Activated CD8-positive, alpha-beta T cell treated with anti-CD3 and anti-CD28 coated beads for 36 hours (primary cell): Measurements from ENCODE around the gene C2CD5. TPM values are rescaled to one million over a fixed set of nuclear protein-coding genes. Genes with fewer than 3 reads are reported as not detected.

Source experiments
- ATAC-seq: fragments of 200-7000 bp; cut with Tn5 transposase; one replicate; pipeline ENCODE4 v1.10.0; 2021; ENCODE audit warnings: mild to moderate bottlenecking, moderate library complexity
- CTCF ChIA-PET: fragments of 350-600 bp; sonication (Branson Sonifier 250); formaldehyde crosslinking; loops from one replicate; lab custom pipeline; 2021; ENCODE audit warnings: antibody characterized with exemption; lab: Charles Lee
- POLR2A ChIA-PET: fragments of 350-600 bp; sonication (Branson Sonifier 250); formaldehyde crosslinking; loops from one replicate; lab custom pipeline; 2021; ENCODE audit warnings: antibody characterized with exemption; lab: Charles Lee
- DNase-seq: peaks from one replicate; pipeline ENCODE4 v3.0.0-alpha.2; 2020
- H3K27ac Mint-ChIP-seq: one replicate; pipeline ENCODE4 v1.8.0; 2021; ENCODE audit warnings: mild to moderate bottlenecking, mixed read lengths
- H3K27me3 Mint-ChIP-seq: one replicate; pipeline ENCODE4 v1.8.0; 2021; ENCODE audit warnings: mixed read lengths
- H3K36me3 Mint-ChIP-seq: one replicate; pipeline ENCODE4 v1.8.0; 2021; ENCODE audit warnings: low read depth, mixed read lengths
- H3K4me1 Mint-ChIP-seq: one replicate; pipeline ENCODE4 v1.8.0; 2021; ENCODE audit warnings: low read depth, mixed read lengths
- H3K4me3 Mint-ChIP-seq: one replicate; pipeline ENCODE4 v1.8.0; 2021; ENCODE audit warnings: mild to moderate bottlenecking, moderate library complexity, mixed read lengths
- H3K9me3 Mint-ChIP-seq: one replicate; pipeline ENCODE4 v1.8.0; 2021; ENCODE audit warnings: mixed read lengths
- intact Hi-C: fragments of 100-400 bp; cut with micrococcal nuclease; formaldehyde crosslinking; loops from one replicate; pipeline ENCODE4 v1.10.0; 2022
- total RNA-seq, 2 experiments: library from RNA; stranded (reverse); gene quantifications; one replicate each; pipeline ENCODE4 v1.2.3, GENCODE V29; 2021
- TF ChIP-seq, protein P1 (sequence below): fragments of 200-600 bp; IDR thresholded peaks from one replicate; pipeline ENCODE4 v1.8.0; 2022; ENCODE audit warnings: antibody characterized with exemption, mild to moderate bottlenecking

Gene C2CD5
- total RNA-seq, 2 experiments from 2014 or later, result 32.4 to 34.1 TPM

DNA sequence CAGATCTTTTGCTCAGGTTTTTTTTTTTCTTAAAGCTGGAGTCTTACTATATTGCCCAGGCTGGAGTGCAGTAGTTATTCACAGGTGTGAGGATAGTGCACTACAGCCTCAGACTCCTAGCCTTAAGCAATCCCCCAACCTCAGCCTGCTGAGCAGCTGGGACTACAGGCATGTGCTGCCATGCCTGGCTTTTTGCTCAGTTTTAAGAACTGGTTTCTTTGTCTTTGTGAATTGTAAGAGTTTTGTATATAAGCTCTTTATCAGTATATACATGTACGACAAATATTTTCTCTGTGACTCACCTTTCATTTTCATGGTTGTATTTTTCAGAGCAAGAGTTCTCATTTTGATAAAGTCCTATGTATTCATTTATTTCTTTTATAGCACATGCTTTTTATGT is 33.3 kb upstream of the C2CD5 start:
- H3K27me3 Mint-ChIP-seq, result peaks cover 1% of the 10 kb centered on the region
- ChIA-PET CTCF (no interaction called here), POLR2A (no interaction called here)
- ATAC-seq, result no peak
- no peaks in the 10 kb centered on the region for H3K9me3 Mint-ChIP-seq
- no peak overlapping the region for H3K4me3 Mint-ChIP-seq
- no peaks in the 10 kb centered on the region for H3K4me1 Mint-ChIP-seq
- intact Hi-C loops, result no loop called here
- no peak overlapping the region for H3K27ac Mint-ChIP-seq
- no peak for DNase-seq
- no peaks in the 10 kb centered on the region for H3K36me3 Mint-ChIP-seq
- TF ChIP-seq, protein P1, sequence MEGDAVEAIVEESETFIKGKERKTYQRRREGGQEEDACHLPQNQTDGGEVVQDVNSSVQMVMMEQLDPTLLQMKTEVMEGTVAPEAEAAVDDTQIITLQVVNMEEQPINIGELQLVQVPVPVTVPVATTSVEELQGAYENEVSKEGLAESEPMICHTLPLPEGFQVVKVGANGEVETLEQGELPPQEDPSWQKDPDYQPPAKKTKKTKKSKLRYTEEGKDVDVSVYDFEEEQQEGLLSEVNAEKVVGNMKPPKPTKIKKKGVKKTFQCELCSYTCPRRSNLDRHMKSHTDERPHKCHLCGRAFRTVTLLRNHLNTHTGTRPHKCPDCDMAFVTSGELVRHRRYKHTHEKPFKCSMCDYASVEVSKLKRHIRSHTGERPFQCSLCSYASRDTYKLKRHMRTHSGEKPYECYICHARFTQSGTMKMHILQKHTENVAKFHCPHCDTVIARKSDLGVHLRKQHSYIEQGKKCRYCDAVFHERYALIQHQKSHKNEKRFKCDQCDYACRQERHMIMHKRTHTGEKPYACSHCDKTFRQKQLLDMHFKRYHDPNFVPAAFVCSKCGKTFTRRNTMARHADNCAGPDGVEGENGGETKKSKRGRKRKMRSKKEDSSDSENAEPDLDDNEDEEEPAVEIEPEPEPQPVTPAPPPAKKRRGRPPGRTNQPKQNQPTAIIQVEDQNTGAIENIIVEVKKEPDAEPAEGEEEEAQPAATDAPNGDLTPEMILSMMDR, result no peak

DNA sequence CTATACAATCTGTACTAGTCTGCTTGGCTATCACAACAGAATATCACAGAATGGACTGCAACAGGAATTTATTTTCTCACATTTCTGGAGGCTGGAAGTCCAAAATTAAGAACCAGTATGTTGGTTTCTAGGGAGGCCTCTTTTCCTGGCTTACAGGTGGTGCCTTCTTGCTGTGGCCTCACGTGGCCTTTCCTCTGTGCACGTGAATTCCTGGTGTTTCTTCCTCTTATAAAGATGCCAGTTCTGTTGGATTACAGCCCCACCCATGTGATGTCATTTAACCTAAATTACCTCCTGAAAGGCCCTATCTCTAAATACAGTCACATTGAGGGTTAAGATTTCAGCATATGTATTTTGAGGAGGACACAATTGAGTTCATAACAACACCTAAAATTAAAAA is 32.1 kb upstream of the C2CD5 start:
- no peak for DNase-seq
- Mint-ChIP-seq H3K9me3 (no peaks in the 10 kb centered on the region), H3K27ac (no peak overlapping the region), H3K4me1 (no peaks in the 10 kb centered on the region), H3K36me3 (no peaks in the 10 kb centered on the region), H3K27me3 (peaks cover 1% of the 10 kb centered on the region), H3K4me3 (no peak overlapping the region)
- ATAC-seq, result no peak
- TF ChIP-seq, protein P1, result no peak
- ChIA-PET CTCF (no interaction called here), POLR2A (no interaction called here)
- intact Hi-C loops, result no loop called here

DNA sequence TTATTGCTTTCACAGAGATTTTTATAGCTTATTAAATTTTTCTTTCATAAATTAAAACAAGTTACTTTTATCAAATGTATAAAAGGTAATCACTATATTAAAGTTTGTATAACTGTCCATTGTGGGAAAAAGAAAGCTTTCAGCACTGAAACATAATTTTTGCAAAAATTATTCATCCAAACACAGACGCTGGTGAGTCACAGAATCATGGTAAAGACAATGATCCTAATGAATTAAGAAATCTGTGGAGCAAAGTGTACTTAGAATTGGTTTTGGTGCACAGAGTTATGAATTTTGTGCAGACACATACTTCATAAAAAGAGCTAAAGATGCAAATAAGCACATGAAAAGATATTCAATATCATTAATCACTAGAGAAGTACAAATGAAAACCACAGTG is 31.7 kb upstream of the C2CD5 start:
- peaks cover 1% of the 10 kb centered on the region for H3K27me3 Mint-ChIP-seq
- ChIA-PET CTCF (no interaction called here), POLR2A (no interaction called here)
- H3K4me3 Mint-ChIP-seq, result no peak overlapping the region
- ATAC-seq (no peak), DNase-seq (no peak)
- intact Hi-C loops, result no loop called here
- H3K27ac Mint-ChIP-seq, result no peak overlapping the region
- H3K9me3 Mint-ChIP-seq, result no peaks in the 10 kb centered on the region
- H3K36me3 Mint-ChIP-seq, result no peaks in the 10 kb centered on the region
- TF ChIP-seq, protein P1, result no peak
- no peaks in the 10 kb centered on the region for H3K4me1 Mint-ChIP-seq

DNA sequence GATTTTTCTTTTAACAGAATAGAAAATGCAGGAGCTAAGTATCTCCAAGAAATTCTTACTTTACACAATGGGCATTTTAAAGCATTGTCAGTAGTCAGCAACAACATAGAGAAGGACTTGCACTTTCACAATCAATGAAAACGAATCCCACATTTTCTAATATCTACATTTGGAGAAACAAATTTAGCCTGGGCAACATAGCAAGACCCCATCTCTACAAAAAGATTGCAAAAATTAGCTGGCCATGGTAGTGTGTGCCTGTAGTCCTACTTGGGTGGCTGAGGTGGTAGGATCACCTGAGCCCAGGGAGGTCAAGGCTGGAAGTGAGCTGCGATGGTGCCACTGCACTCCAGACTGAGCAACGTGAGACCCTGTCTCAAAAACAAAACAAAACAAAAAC is 30.6 kb upstream of the C2CD5 start:
- H3K36me3 Mint-ChIP-seq, result no peaks in the 10 kb centered on the region
- no peak overlapping the region for H3K27ac Mint-ChIP-seq
- TF ChIP-seq, protein P1, result no peak
- no peaks in the 10 kb centered on the region for H3K4me1 Mint-ChIP-seq
- no peak overlapping the region for H3K4me3 Mint-ChIP-seq
- DNase-seq, result no peak
- intact Hi-C loops, result no loop called here
- ChIA-PET POLR2A (interaction anchor here (0.6 kb wide), 1 partner anchor 14 kb away, joined by 3 read pairs; no protein-coding TSS in a partner anchor), CTCF (no interaction called here)
- ATAC-seq, result no peak
- H3K9me3 Mint-ChIP-seq, result no peaks in the 10 kb centered on the region
- peaks cover 1% of the 10 kb centered on the region for H3K27me3 Mint-ChIP-seq

DNA sequence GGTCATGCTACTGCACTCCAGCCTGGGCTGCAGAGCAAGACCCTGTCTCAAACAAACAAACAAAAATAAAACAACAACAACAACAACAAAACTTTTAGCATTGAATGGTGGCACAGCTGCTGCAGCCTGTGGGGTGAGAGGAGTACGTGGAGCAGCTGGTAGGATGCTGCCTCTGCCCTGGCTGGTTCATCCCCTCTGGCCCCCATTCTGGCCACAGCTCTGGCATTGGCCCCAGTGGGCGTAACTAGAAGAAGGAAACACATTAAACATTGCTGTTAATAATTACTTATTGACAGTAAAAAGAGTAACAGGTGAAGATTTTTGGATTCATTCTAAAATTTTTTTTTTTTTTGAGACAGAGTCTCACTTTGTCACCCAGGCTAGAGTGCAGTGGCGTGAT is 28.8 kb upstream of the C2CD5 start:
- Mint-ChIP-seq H3K9me3 (no peaks in the 10 kb centered on the region), H3K27me3 (peaks cover under 1% of the 10 kb centered on the region), H3K27ac (no peak overlapping the region), H3K4me3 (no peak overlapping the region), H3K36me3 (no peaks in the 10 kb centered on the region), H3K4me1 (no peaks in the 10 kb centered on the region)
- intact Hi-C loops, result no loop called here
- DNase-seq (no peak), ATAC-seq (no peak)
- ChIA-PET CTCF (no interaction called here), POLR2A (interaction anchor here (0.6 kb wide), 1 partner anchor 178 kb away, joined by 3 read pairs; no protein-coding TSS in a partner anchor)
- TF ChIP-seq, protein P1, result no peak
